Jurkat, Clone E6-1 (cell line): ENCODE data around the gene ACAP1.
"Not testable (repeated sequence)": the region's sequence is repeated elsewhere in the genome, so short reads cannot be mapped to it uniquely, and the experiment has no call there.

Experiments
- DNase-seq: peaks from one replicate; pipeline ENCODE4 v3.0.0-alpha.2; 2011; ENCODE audit warnings: low read depth, low spot score
- H3K4me3 ChIP-seq: 2 replicates; pipeline ENCODE4 v1.5.1; 2011; ENCODE audit warnings: mild to moderate bottlenecking, low read length, control low read depth, moderate library complexity

Gene ACAP1

GRCh38 chr17:7347630-7348477 lies 11.5 kb downstream of the ACAP1 start:
- DNase-seq, result no peak
- H3K4me3 ChIP-seq, result no peak overlapping the region

GRCh38 chr17:7348478-7349242 lies 12.3 kb downstream of the ACAP1 start:
- no peak overlapping the region for H3K4me3 ChIP-seq
- DNase-seq, result no peak

DNA sequence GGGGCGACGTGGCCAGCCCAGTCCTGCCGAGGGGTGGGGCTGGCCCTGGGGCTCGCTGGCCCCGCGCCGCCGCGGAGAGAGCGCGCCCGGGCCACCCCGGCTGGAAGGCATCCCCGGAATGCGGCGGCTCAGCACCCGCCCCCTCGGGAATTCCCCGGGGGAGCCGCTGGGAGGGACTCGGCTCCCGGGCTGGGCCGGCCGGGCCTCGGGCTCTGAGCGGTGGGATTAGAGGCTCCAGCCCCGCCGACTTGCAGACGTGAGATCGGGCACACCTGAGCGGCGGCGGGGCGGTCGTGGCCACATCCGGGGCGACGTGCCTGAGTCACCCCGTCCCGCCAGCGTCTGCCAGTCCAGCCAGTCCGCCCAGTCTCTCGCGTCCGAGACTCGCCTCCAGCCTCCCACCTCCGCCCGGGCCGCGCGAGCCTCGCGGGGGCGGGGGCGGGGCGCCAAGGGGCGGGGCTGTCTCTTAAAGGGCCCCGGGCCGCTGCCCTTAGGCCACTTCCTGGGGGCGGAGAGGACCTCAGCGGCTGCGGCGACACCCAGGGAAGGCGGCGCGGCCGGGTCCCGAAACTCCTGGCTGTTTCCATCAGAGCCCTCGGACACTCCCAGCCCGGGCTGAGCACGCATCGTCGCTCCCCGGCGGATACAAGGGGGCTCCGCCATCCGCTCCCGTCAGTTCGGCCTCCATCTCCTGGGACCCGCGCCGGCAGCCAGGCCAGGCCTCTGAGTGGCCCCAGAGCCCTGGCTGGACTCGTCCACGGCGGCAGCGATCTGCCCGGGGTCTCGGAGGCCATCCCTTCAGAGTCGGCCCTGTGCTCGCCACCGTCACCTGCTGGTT lies 15.6 kb downstream of the ACAP1 start, which contains the start of gene KCTD11:
Gene KCTD11, plus strand, starts transcription at position 498 of the 838 bp plus-strand sequence.
- H3K4me3 ChIP-seq, result no peak within 1 kb of the TSS
- no peak for DNase-seq

GRCh38 chr17:7352503-7352889 lies 16.2 kb downstream of the ACAP1 start:
- H3K4me3 ChIP-seq, result no peak overlapping the region
- DNase-seq, result no peak

- no peak for DNase-seq
- no peak overlapping the region for H3K4me3 ChIP-seq
Observed at GRCh38 chr17:7352910-7353635, 16.7 kb downstream of the ACAP1 start.

- no peak overlapping the region for H3K4me3 ChIP-seq
- DNase-seq, result no peak
Observed at GRCh38 chr17:7354262-7354843, 18.0 kb downstream of the ACAP1 start.

DNA sequence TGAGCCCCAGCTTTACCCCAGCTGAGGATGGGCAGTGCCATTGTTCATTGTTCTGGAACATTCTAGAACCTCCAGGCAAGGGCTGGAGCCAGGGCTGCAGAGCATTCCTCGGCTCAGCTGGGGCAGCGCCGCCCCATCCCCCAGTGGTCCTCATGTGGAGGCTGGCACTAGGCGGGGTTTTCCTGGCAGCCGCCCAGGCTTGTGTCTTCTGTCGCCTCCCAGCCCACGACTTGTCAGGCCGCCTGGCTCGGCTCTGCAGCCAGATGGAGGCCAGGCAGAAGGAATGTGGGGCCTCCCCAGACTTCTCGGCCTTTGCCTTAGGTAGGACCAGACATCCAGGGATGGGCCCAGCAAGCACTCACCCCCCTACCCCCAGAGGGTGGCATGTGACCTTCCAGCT lies 18.7 kb downstream of the ACAP1 start, which contains the start of gene TMEM95:
Gene TMEM95, plus strand, starts transcription at position 104 of the 400 bp plus-strand sequence. Its CDS starts 49 bp downstream, at position 153.
- no peak within 1 kb of the TSS for H3K4me3 ChIP-seq
- DNase-seq, result no peak

DNA sequence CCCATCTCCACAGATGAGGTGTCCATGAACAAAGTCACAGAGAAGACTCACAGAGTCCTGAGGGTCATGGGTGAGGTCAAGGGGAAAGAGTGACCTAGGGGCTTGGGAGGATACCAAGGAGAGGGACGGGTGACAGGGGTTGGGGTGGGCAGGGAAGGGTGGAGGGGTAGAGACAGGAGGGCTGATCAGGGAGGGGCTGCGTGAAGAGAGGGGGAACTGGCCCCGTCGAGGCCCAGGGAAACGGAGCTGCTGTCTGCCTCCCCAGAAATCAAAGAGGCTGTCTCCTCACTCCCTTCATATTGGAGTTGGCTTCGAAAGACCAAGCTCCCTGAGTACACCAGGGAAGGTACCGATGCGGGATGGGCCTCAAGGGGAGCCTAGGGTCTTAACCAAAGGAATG lies 19.2 kb downstream of the ACAP1 start:
- no peak for DNase-seq
- no peak overlapping the region for H3K4me3 ChIP-seq

DNA sequence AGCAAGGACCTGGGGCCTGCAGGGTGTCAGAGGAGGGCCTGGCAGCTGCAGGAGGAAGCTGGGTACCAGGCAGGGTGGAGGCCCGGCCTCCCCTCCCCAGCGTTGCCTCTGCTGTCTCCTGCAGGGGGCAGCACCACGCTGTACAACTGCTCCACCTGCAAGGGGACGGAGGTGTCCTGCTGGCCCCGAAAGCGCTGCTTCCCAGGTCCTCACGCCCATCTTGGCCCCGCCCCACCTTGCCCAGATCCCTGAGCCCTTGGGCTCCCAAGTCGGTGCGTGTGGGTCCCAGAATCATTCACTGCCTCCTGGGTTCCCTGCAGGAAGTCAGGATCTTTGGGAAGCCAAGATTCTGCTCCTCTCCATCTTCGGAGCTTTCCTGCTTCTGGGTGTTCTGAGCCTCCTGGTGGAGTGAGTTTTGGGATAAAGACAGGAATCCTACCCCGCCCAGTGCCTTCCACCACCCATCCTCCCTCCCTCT lies 19.8 kb downstream of the ACAP1 start:
- peak; percentile 75 for DNase-seq
- H3K4me3 ChIP-seq, result no peak overlapping the region

DNA sequence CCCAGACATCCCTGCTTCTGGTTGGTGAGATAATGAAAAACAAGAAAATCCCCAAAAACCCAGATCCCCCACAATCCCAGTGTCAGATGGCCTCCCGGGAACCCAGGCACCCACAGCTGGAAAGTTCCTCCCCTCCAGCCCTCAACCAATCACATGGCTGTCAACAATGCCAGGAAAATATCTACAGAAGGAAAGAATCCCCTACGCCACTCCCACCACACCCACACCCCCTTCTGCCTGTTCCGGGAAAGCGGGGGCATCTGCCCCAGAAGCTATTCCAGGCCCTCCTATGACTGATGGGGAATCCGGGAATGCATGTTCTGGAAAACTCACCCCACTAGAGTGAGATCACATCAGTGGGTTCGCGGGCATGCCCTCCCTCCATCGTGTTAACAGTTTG lies 20.4 kb downstream of the ACAP1 start:
- no peak for DNase-seq
- no peak overlapping the region for H3K4me3 ChIP-seq

GRCh38 chr17:7357381-7357780 lies 21.1 kb downstream of the ACAP1 start:
- no peak for DNase-seq
- no peak overlapping the region for H3K4me3 ChIP-seq

GRCh38 chr17:7361906-7362305 lies 25.6 kb downstream of the ACAP1 start:
- no peak for DNase-seq
- H3K4me3 ChIP-seq, result no peak overlapping the region

DNA sequence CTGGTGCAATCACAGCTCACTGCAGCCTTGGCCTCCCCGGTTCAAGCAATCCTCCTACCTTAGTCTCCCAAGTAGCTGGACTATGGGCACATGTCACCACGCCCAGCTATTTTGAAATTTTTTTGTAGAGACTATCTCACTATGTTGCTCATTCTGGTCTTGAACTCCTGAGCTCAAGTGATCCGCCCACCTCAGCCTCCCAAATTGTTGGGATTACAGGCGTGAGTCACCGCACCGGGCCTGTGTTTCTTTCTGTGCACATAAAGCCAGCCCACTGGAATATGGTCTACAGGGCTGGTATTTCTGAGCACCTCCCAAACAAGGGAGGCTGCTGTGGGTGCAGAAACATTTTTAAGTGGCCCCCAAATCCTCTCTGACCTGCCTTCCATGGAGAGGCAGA lies 27.0 kb downstream of the ACAP1 start:
- H3K4me3 ChIP-seq, result no peak overlapping the region
- no peak for DNase-seq

DNA sequence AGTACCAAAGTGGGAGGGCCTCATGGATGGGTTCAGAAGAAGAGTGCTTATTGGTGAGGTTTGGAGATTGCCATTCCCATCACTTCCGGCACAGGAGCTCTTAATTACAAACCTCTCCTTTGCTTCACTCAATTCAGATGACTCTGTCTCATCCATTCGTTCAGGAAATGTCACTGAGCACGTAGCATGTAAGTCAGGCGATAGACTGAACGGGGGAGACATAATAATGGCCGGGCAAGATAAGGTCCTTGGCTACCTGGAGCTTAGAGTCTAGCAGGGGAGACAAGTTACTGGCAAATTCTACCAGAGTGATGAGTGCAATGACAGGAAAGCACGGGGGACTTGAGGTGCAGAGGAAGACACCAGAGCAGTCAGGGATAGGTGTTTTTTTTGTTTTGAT lies 29.6 kb downstream of the ACAP1 start:
- DNase-seq, H3K4me3 ChIP-seq: not testable (repeated sequence)

GRCh38 chr17:7367083-7367482 lies 30.8 kb downstream of the ACAP1 start:
- no peak overlapping the region for H3K4me3 ChIP-seq
- no peak for DNase-seq

DNA sequence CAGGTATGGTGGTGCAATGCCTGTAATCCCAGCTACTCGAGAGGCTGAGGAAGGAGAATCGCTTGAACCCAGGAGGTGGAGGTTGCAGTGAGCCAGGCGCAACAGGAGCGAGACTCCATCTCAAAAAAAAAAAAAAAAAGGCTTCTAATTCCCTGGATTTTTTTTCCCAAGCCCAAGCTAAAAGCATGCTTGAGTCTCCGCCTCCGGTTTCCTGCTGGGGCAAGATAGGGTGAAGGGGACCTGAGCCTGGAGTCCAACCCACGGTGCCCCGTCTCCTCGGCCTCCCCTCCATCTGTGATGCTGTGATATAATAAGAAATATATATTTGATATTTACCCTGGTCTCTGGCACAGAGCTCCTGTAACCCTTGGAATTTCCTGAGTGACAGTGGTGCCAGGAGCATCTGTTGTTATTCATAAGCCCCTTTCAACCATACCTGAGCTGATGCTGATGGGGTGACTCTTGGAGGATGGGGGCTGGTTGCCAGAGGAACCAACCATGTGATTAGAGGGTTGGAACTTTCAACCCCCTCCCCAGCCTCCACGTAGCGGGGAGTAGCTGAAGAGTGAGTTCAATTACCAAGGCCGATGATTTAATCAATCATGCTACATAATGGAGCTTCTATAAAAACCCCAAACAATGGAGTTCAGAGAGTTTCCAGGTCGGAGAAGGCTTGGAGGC lies 31.7 kb downstream of the ACAP1 start:
- H3K4me3 ChIP-seq, result no peak overlapping the region
- DNase-seq, result no peak

DNA sequence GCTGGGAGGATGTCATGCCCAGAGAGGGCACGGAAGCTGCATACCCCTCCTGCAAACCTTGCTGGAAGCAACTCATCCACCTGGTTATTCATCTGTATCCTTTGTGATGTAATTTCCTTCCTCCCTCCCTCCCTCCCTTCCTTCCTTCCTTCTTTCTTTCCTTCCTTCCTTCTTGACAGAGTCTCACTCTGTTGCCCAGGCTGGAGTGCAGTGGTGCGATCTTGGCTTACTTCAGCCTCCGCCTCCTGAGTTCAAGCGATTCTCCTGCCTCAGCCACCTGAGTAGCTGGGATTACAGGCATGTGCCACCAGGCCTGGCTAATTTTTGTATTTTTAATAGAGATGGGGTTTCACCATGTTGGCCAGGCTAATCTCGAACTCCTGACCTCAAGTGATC lies 32.3 kb downstream of the ACAP1 start:
- not testable (repeated sequence) for H3K4me3 ChIP-seq, DNase-seq

DNA sequence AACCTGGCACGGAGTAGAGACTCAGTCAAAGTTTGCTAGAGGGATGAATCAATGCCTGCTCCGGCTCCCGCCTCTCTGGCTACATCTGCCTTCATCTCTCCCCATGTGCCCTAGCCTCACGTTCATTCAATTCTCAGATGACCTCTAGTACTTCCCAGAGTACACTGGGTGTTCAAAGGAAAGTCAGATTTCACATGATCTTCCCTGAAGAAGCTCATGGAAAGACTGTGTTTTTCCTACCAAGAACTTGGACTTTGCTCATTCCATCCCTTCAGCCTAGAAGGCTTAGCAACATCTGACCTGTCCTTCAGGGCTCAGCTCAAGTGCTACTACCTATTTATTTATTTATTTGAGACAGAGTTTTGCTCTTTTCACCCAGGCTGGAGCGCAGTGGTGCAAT lies 33.5 kb downstream of the ACAP1 start:
- H3K4me3 ChIP-seq, result no peak overlapping the region
- DNase-seq, result no peak
